ENCODE data around the gene EHBP1. TPM values are rescaled to one million over a fixed set of nuclear protein-coding genes. Genes with fewer than 3 reads are reported as not detected.

EHBP1 gene
- polyA plus RNA-seq, 3 donors, result 4.2 to 6.1 (median 6.0) TPM

- DNase-seq, result no peak
- Histone ChIP-seq H3K4me3 (replicated peaks in 1 of 3; ENCODE audit: low read depth in 2 of 3, low read length in 3 of 3) (no peak overlapping the region), H3K79me2 (ENCODE audit: insufficient read depth, low read length) (no peaks in the 10 kb centered on the region), H3K27me3 (ENCODE audit: control insufficient read depth in 2 of 2, insufficient read depth in 2 of 2, low read length in 2 of 2) (no peaks in the 10 kb centered on the region), H3K4me1 (ENCODE audit: control insufficient read depth in 1 of 2, insufficient read depth in 2 of 2, low read length in 2 of 2) (no peaks in the 10 kb centered on the region), H3K27ac (ENCODE audit: low read depth in 1 of 2, low read length in 2 of 2) (no peak overlapping the region), H3K9me3 (replicated peaks in 1 of 2; ENCODE audit: control insufficient read depth in 1 of 2, insufficient read depth in 1 of 2, low read length in 2 of 2) (no peaks in the 10 kb centered on the region), H2AFZ (ENCODE audit: insufficient read depth, low read depth, low read length, poor library complexity, severe bottlenecking) (no peak overlapping the region), H3K4me2 (replicated peaks; ENCODE audit: extremely low read depth, low read length, poor library complexity, severe bottlenecking) (no peak overlapping the region), H3K9ac (ENCODE audit: insufficient read depth, low read length, poor library complexity, severe bottlenecking) (no peak overlapping the region), H3K36me3 (replicated peaks in 1 of 2; ENCODE audit: control insufficient read depth in 1 of 2, insufficient read depth in 2 of 2, low read length in 2 of 2) (no peaks in the 10 kb centered on the region), H4K20me1 (ENCODE audit: insufficient read depth, low read length) (no peaks in the 10 kb centered on the region)
- WGBS (ENCODE audit: insufficient coverage), result no CpG with 5 or more reads among the region's 3 CpGs
- Mint-ChIP-seq H3K4me1 (no peaks in the 10 kb centered on the region), H3K9me3 (peaks cover 9 to 26% (median 16%) of the 10 kb centered on the region in 7 donors), H3K27ac (no peak overlapping the region), H3K27me3 (ENCODE audit: low read depth in 3 of 3) (no peaks in the 10 kb centered on the region), H3K36me3 (peaks cover 15 to 18% of the 10 kb centered on the region in 2 donors), H3K4me3 (no peak overlapping the region)
- intact Hi-C loops (cut with micrococcal nuclease), result no loop called here
- TF ChIP-seq CTCF (IDR thresholded peaks at IDR 0.05), result no peak
Observed at GRCh38 chr2:62757029-62757428, 51.5 kb downstream of the EHBP1 start.

GRCh38 chr2:62760026-62760425 lies 54.5 kb downstream of the EHBP1 start:
- Mint-ChIP-seq H3K4me1 (no peaks in the 10 kb centered on the region), H3K27me3 (ENCODE audit: low read depth in 3 of 3) (no peaks in the 10 kb centered on the region), H3K9me3 (peaks cover 0 to under 1% (median 0%) of the 10 kb centered on the region in 7 donors), H3K27ac (no peak overlapping the region), H3K36me3 (peaks cover 0 to 4% of the 10 kb centered on the region in 2 donors), H3K4me3 (no peak overlapping the region)
- H4K20me1 ChIP-seq (ENCODE audit: insufficient read depth, low read length), result no peaks in the 10 kb centered on the region
- no peak overlapping the region for H3K4me3 ChIP-seq (replicated peaks in 1 of 3; ENCODE audit: low read depth in 2 of 3, low read length in 3 of 3)
- no peak overlapping the region for H3K9ac ChIP-seq (ENCODE audit: insufficient read depth, low read length, poor library complexity, severe bottlenecking)
- H3K4me1 ChIP-seq (ENCODE audit: control insufficient read depth in 1 of 2, insufficient read depth in 2 of 2, low read length in 2 of 2), result no peaks in the 10 kb centered on the region
- intact Hi-C loops (cut with micrococcal nuclease), result no loop called here
- no peaks in the 10 kb centered on the region for H3K79me2 ChIP-seq (ENCODE audit: insufficient read depth, low read length)
- H2AFZ ChIP-seq (ENCODE audit: insufficient read depth, low read depth, low read length, poor library complexity, severe bottlenecking), result no peak overlapping the region
- TF ChIP-seq CTCF (IDR thresholded peaks at IDR 0.05), result no peak
- H3K9me3 ChIP-seq (replicated peaks in 1 of 2; ENCODE audit: control insufficient read depth in 1 of 2, insufficient read depth in 1 of 2, low read length in 2 of 2), result no peaks in the 10 kb centered on the region
- no peaks in the 10 kb centered on the region for H3K36me3 ChIP-seq (replicated peaks in 1 of 2; ENCODE audit: control insufficient read depth in 1 of 2, insufficient read depth in 2 of 2, low read length in 2 of 2)
- no peak overlapping the region for H3K4me2 ChIP-seq (replicated peaks; ENCODE audit: extremely low read depth, low read length, poor library complexity, severe bottlenecking)
- no CpG with 5 or more reads among the region's 2 CpGs for WGBS (ENCODE audit: insufficient coverage)
- DNase-seq, result no peak
- H3K27ac ChIP-seq (ENCODE audit: low read depth in 1 of 2, low read length in 2 of 2), result no peak overlapping the region
- no peaks in the 10 kb centered on the region for H3K27me3 ChIP-seq (ENCODE audit: control insufficient read depth in 2 of 2, insufficient read depth in 2 of 2, low read length in 2 of 2)

Data from CD14-positive monocyte (primary cell).